Measurements from ENCODE around the gene AJAP1.

The AJAP1 gene

DNA sequence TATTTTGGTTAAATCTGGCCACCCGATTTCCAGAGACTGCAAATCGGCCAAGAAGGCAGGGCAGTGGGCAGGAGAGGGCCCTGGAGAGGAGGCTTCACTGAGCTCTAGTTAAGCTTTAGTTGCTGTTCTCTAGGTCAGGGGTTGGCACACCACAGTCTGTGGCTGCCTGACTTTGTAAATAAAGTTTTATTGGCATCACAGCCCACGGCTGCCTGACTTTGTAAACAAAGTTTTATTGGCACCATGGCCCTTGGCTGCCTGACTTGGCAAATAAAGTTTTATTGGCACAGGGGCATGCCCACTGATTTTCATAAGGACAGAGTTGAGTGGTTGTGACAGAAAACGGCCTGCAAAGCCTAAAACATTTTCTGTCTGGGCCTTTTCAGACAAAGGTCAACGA lies 19.7 kb downstream of the AJAP1 start:
- TF ChIP-seq ISL1 (CRISPR knock-in tag; IDR thresholded peaks at IDR 0.05), result no peak
- TF ChIP-seq CSDC2 (CRISPR knock-in tag; IDR thresholded peaks at IDR 0.05), result no peak
- TF ChIP-seq GLIS3 (CRISPR knock-in tag; IDR thresholded peaks at IDR 0.05), result no peak
- TF ChIP-seq, protein P1, sequence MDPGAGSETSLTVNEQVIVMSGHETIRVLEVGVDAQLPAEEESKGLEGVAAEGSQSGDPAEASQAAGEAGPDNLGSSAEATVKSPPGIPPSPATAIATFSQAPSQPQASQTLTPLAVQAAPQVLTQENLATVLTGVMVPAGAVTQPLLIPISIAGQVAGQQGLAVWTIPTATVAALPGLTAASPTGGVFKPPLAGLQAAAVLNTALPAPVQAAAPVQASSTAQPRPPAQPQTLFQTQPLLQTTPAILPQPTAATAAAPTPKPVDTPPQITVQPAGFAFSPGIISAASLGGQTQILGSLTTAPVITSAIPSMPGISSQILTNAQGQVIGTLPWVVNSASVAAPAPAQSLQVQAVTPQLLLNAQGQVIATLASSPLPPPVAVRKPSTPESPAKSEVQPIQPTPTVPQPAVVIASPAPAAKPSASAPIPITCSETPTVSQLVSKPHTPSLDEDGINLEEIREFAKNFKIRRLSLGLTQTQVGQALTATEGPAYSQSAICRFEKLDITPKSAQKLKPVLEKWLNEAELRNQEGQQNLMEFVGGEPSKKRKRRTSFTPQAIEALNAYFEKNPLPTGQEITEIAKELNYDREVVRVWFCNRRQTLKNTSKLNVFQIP (CRISPR knock-in tag; IDR thresholded peaks at IDR 0.05; ENCODE audit: borderline replicate concordance, low read depth), result no peak
- TF ChIP-seq BACH2 (CRISPR knock-in tag; IDR thresholded peaks at IDR 0.05; ENCODE audit: borderline replicate concordance), result no peak
- TF ChIP-seq ZFP3 (CRISPR knock-in tag; IDR thresholded peaks at IDR 0.05), result no peak
- no peak for TF ChIP-seq ZC3H10 (CRISPR knock-in tag; IDR thresholded peaks at IDR 0.05)
- TF ChIP-seq ZNF8 (CRISPR knock-in tag; IDR thresholded peaks at IDR 0.05), result no peak

DNA sequence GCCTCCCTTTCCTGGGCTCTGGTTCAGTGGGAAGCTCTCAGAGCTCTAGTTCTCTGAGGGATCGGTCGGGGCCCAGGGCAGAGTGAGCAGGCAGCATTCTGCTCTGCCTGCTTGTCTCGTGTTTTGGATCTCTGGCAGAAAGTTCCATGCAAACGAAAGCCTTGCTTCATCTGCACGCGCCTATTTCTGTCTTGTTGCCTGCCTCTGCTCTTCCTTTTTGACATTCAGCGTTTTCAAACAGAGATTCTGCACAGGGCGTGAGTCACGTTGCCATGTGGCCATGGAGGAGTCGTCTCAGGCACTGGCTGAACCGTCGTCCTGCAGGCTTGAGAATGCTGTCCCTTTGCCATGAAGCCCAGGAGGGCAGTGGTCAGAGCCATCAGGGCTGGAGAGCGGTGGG lies 20.3 kb downstream of the AJAP1 start:
- TF ChIP-seq ZFP30 (CRISPR knock-in tag; IDR thresholded peaks at IDR 0.05), result no peak
- no peak for TF ChIP-seq ZFP3 (CRISPR knock-in tag; IDR thresholded peaks at IDR 0.05)
- no peak for TF ChIP-seq ZNF70 (CRISPR knock-in tag; IDR thresholded peaks at IDR 0.05)
- TF ChIP-seq ESRRG (CRISPR knock-in tag; IDR thresholded peaks at IDR 0.05), result no peak
- TF ChIP-seq TOX (CRISPR knock-in tag; IDR thresholded peaks at IDR 0.05; ENCODE audit: borderline replicate concordance), result no peak
- TF ChIP-seq, protein P2, sequence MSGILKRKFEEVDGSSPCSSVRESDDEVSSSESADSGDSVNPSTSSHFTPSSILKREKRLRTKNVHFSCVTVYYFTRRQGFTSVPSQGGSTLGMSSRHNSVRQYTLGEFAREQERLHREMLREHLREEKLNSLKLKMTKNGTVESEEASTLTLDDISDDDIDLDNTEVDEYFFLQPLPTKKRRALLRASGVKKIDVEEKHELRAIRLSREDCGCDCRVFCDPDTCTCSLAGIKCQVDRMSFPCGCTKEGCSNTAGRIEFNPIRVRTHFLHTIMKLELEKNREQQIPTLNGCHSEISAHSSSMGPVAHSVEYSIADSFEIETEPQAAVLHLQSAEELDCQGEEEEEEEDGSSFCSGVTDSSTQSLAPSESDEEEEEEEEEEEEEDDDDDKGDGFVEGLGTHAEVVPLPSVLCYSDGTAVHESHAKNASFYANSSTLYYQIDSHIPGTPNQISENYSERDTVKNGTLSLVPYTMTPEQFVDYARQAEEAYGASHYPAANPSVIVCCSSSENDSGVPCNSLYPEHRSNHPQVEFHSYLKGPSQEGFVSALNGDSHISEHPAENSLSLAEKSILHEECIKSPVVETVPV (CRISPR knock-in tag; IDR thresholded peaks at IDR 0.05), result no peak
- TF ChIP-seq, protein P1 (CRISPR knock-in tag; IDR thresholded peaks at IDR 0.05; ENCODE audit: borderline replicate concordance, low read depth), result no peak
- no peak for TF ChIP-seq PPARA (CRISPR knock-in tag; IDR thresholded peaks at IDR 0.05; ENCODE audit: borderline replicate concordance)
- TF ChIP-seq, protein P3, sequence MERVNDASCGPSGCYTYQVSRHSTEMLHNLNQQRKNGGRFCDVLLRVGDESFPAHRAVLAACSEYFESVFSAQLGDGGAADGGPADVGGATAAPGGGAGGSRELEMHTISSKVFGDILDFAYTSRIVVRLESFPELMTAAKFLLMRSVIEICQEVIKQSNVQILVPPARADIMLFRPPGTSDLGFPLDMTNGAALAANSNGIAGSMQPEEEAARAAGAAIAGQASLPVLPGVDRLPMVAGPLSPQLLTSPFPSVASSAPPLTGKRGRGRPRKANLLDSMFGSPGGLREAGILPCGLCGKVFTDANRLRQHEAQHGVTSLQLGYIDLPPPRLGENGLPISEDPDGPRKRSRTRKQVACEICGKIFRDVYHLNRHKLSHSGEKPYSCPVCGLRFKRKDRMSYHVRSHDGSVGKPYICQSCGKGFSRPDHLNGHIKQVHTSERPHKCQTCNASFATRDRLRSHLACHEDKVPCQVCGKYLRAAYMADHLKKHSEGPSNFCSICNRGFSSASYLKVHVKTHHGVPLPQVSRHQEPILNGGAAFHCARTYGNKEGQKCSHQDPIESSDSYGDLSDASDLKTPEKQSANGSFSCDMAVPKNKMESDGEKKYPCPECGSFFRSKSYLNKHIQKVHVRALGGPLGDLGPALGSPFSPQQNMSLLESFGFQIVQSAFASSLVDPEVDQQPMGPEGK (CRISPR knock-in tag; IDR thresholded peaks at IDR 0.05; ENCODE audit: borderline replicate concordance), result no peak
- TF ChIP-seq OSR1 (CRISPR knock-in tag; IDR thresholded peaks at IDR 0.05), result no peak
- no peak for TF ChIP-seq BACH2 (CRISPR knock-in tag; IDR thresholded peaks at IDR 0.05; ENCODE audit: borderline replicate concordance)
- TF ChIP-seq RARB (CRISPR knock-in tag; IDR thresholded peaks at IDR 0.05), result no peak
- TF ChIP-seq, protein P4, sequence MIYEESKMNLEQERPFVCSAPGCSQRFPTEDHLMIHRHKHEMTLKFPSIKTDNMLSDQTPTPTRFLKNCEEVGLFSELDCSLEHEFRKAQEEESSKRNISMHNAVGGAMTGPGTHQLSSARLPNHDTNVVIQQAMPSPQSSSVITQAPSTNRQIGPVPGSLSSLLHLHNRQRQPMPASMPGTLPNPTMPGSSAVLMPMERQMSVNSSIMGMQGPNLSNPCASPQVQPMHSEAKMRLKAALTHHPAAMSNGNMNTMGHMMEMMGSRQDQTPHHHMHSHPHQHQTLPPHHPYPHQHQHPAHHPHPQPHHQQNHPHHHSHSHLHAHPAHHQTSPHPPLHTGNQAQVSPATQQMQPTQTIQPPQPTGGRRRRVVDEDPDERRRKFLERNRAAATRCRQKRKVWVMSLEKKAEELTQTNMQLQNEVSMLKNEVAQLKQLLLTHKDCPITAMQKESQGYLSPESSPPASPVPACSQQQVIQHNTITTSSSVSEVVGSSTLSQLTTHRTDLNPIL (CRISPR knock-in tag; IDR thresholded peaks at IDR 0.05; ENCODE audit: low read depth), result no peak
- no peak for ATAC-seq

More for the DNA sequence above, 19.7 kb downstream of the AJAP1 start:
- ATAC-seq, result no peak

DNA sequence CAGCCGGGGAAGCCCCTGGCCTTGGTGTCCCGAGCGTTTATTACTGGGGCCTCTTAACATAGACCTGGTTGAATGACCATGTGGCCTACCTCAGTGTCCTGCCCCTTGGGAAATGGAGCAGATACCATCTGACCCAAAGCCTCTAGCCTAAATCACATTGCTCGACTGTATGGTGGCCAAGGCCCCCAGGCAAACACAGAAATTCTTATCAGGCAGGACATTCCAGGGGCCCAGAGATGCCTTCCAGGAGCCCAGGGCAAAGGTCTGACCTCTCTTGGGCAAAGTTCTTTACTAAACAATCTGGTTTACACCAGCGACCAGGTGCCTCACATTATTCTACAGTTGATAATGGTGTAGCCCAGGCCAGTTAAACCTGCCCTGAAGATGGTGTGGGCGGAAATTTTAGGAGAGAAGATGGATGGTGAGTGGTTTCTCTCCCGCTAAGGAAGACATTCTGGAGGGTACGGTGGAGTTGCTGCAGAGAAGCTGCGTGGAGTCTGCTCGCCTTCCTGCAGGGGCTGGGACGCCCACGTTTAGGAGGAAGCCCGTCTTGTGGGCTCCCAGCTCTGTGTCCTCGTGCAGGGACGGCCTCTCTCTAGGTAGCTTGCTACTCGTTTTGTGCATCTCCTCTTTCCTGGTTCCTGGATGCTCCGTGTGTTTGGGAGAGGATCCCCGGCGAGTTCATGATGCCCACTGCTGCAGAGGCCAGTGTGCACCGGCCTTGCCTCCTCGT lies 21.2 kb downstream of the AJAP1 start:
- TF ChIP-seq ZNF8 (CRISPR knock-in tag; IDR thresholded peaks at IDR 0.05), result no peak
- no peak for TF ChIP-seq SNAI2 (CRISPR knock-in tag; IDR thresholded peaks at IDR 0.05)
- TF ChIP-seq, protein P2 (CRISPR knock-in tag; IDR thresholded peaks at IDR 0.05), result no peak
- TF ChIP-seq ZNF565 (CRISPR knock-in tag; conservative IDR thresholded peaks at IDR 0.05; ENCODE audit: low read depth), result no peak
- no peak for TF ChIP-seq ZFP30 (CRISPR knock-in tag; IDR thresholded peaks at IDR 0.05)
- no peak for TF ChIP-seq BACH2 (CRISPR knock-in tag; IDR thresholded peaks at IDR 0.05; ENCODE audit: borderline replicate concordance)
- no peak for TF ChIP-seq ZFP3 (CRISPR knock-in tag; IDR thresholded peaks at IDR 0.05)
- no peak for TF ChIP-seq OSR1 (CRISPR knock-in tag; IDR thresholded peaks at IDR 0.05)
- TF ChIP-seq RARB (CRISPR knock-in tag; IDR thresholded peaks at IDR 0.05), result no peak
- TF ChIP-seq, protein P5, sequence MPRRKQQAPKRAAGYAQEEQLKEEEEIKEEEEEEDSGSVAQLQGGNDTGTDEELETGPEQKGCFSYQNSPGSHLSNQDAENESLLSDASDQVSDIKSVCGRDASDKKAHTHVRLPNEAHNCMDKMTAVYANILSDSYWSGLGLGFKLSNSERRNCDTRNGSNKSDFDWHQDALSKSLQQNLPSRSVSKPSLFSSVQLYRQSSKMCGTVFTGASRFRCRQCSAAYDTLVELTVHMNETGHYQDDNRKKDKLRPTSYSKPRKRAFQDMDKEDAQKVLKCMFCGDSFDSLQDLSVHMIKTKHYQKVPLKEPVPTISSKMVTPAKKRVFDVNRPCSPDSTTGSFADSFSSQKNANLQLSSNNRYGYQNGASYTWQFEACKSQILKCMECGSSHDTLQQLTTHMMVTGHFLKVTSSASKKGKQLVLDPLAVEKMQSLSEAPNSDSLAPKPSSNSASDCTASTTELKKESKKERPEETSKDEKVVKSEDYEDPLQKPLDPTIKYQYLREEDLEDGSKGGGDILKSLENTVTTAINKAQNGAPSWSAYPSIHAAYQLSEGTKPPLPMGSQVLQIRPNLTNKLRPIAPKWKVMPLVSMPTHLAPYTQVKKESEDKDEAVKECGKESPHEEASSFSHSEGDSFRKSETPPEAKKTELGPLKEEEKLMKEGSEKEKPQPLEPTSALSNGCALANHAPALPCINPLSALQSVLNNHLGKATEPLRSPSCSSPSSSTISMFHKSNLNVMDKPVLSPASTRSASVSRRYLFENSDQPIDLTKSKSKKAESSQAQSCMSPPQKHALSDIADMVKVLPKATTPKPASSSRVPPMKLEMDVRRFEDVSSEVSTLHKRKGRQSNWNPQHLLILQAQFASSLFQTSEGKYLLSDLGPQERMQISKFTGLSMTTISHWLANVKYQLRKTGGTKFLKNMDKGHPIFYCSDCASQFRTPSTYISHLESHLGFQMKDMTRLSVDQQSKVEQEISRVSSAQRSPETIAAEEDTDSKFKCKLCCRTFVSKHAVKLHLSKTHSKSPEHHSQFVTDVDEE (CRISPR knock-in tag; IDR thresholded peaks at IDR 0.05), result no peak
- TF ChIP-seq, protein P1 (CRISPR knock-in tag; IDR thresholded peaks at IDR 0.05; ENCODE audit: borderline replicate concordance, low read depth), result no peak
- no peak for TF ChIP-seq ZC3H10 (CRISPR knock-in tag; IDR thresholded peaks at IDR 0.05)
- TF ChIP-seq CSDC2 (CRISPR knock-in tag; IDR thresholded peaks at IDR 0.05), result no peak
- no peak for TF ChIP-seq ARNTL (CRISPR knock-in tag; IDR thresholded peaks at IDR 0.05; ENCODE audit: borderline replicate concordance, low read depth)
- ATAC-seq, result no peak
